HG02884 (cell line): ENCODE measurements around the gene HSF5.
"Not testable (repeated sequence)": the region's sequence is repeated elsewhere in the genome, so short reads cannot be mapped to it uniquely, and the experiment has no call there.

Source experiments
- ATAC-seq: cut with Tn5 transposase; IDR thresholded peaks from one replicate; pipeline ENCODE4 v1.9.1; 2021; ENCODE audit warnings: mild to moderate bottlenecking, moderate library complexity; ENCODE audit not compliant: unreplicated experiment

HSF5 gene

DNA sequence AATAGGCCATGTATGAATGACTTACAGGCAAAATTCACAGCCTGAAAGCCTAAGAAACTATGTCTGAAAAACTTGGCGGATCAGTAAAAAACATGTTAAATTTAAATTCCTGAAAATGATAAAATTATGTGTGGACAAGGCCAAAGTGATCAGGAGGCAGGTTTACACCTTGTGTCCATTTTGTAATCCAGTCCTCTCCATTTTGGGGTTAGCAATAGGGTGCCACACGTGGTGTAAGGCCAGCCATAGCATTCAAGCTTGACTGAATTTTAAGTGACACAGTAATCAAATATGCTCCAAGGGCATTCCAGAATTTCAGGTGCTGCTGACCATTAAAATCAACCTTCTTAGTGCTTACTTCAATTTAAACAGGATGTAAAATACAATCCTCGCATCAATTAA, 73.6 kb downstream of the HSF5 start:
- no peak for ATAC-seq

DNA sequence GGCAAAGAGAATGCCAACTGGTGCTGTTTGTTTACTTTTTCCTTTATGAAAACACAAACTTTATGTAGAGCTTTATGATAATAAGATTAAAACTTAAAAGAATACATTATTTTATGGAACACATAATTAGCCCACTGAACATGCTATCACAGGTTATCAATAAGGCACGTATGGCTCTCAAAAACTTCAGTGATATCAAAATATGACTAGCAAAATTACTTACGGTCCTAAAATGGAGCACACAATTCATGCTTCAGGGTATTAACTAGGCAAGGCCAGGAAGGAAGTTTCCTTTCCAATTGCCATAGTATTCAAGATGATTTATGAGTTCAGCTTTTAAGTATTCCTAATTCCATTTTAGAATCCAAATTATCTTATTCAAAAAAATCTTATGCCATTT, 74.5 kb downstream of the HSF5 start:
- no peak for ATAC-seq

- ATAC-seq: no peak
These were observed 75.1 kb downstream of the HSF5 start for GRCh38 chr17:58412961-58413586.

DNA sequence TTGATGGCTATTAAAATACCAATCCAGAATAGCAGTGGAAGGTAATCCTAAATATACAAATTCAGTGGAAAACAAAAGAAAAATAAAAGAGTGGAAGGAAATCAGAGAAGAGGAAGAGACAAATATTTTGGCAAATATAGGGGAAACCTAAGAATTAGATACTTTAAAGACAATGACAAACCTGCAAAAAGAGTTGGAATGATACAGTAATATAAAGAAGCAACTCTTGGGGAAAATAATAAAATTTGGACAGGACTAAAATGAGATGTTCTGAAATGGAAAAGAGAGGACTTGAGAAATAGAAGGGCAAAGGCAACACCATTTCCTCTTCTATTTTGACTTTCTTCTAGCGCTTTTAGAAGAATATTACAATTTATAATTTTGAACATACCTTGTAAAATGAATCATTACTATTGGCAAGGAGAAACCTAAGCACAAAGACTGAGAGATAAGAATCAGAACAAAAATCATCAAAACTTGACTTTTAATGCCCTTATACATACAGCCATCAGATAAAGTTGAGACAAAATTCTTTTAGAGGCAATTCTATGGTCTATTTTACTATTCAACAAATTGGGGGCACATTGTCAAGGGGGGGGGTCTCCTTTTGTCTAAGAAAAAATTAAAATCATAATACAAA, 76.0 kb downstream of the HSF5 start:
- ATAC-seq: no peak

DNA sequence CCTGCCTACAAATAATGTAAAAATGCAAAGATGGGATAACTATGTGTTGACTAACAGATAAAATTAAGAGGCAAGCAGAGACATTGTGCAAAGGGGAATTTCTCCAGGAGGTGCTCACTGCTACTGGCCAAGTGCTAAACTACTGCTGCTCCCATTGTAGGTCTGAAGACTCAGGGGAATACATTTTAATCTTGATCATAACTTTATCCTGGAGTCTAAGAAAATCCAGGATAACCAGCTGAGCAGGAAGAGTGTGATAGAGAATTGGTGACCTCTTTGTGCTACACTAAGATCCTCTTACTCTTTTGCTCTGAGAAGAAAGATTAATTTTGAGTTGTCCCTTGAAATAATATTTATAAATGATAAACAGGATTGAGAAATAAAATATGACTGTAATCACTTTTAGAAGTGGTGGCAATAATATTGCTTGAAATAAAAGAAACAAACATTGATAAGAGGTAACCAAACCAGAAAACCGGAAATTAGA, 76.8 kb downstream of the HSF5 start:
- no peak for ATAC-seq

DNA sequence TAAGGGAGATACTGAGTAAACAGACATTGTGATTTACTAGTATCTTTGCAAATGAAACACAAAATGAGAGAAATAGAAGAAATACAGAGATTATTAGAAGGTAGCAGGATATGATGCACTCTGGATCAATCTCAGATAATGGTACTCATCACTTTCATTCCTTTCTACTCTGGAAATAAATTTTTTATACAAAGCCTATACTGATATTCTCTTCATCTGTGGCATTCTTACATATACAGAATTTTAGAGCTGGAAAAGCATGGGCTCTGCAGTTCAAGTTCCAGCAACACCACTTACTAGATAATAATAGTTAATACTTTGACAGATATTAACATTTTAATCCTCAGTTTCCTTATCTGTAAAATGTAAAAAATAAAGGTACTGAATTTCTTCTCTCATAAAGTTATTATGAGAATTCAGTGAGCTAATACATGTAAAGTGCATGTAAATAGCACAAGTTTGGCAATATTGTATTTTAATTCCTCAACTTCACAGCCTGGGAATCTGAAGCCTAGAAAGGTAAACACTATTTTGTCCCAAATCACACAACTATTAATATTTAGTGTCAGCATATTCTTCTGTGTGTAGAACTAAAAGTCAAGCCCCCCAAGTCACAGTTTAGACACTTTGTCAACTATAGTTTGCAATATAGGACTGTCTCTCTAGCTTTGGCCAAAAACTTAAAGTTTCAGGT, 77.3 kb downstream of the HSF5 start:
- ATAC-seq: no peak

- ATAC-seq: no peak
These were observed 78.8 kb downstream of the HSF5 start for GRCh38 chr17:58409432-58409831.

DNA sequence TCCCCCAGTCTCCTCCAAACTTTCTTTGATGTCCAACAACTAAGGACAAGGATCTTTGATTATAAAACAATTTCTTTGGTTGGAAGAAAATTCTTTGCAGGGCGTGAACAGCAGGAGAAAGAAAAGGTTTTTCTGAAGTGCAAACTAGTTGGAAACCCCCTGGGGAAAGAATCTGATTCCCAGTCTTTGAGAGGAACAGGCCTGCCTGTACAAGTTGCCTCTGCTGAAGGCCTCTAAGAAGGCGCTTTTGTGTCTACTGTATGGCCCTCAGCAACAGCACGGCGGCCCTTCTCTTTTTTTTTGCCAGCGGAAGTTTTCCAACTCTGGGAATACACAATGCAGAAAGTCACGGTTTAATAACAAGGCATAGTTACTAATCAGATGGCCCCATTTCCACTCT, 84.9 kb downstream of the HSF5 start:
- ATAC-seq: no peak

- ATAC-seq: no peak
These were observed 85.5 kb downstream of the HSF5 start for GRCh38 chr17:58402679-58403078.

DNA sequence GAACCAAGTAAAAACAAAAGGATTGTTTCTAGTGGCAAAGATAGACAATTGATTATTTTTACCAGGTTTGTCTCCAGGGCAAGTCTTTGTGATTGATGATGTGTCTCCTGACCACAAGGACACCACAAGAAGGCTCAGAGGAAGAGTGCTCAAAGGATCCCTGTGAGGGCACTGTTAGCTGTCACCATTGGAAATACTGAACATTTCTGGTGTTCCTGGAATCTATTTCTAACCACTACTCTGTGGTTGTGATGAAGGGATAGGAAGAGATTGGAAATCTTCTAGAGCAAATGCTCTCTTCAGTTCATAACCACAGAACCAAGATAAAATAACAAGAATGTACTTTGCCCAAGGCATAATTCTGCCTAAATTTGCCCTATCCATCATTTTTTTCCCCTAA, 86.2 kb downstream of the HSF5 start:
- no peak for ATAC-seq

- no peak for ATAC-seq
These were observed 86.9 kb downstream of the HSF5 start for GRCh38 chr17:58401287-58401686.

DNA sequence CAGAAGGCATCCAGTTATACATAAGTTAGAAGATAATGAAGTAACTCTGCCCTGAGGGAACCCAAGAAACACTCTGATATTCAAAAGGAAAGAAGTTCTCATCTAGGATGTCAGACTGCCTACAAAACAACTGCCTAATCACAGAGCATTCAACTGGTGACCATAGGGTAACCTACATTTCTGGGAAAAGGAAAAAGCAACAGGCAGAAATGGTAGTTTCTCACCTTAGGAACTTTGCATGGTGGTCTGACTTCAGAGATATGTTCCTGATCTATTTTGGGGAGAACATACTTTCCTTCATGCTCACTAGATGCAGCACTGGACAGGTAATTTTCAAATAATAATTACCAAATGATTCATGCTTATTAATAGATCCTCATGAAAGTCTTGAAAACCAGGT, 87.4 kb downstream of the HSF5 start:
- no peak for ATAC-seq

GRCh38 chr17:58399974-58400373, 88.2 kb downstream of the HSF5 start:
- ATAC-seq: no peak

DNA sequence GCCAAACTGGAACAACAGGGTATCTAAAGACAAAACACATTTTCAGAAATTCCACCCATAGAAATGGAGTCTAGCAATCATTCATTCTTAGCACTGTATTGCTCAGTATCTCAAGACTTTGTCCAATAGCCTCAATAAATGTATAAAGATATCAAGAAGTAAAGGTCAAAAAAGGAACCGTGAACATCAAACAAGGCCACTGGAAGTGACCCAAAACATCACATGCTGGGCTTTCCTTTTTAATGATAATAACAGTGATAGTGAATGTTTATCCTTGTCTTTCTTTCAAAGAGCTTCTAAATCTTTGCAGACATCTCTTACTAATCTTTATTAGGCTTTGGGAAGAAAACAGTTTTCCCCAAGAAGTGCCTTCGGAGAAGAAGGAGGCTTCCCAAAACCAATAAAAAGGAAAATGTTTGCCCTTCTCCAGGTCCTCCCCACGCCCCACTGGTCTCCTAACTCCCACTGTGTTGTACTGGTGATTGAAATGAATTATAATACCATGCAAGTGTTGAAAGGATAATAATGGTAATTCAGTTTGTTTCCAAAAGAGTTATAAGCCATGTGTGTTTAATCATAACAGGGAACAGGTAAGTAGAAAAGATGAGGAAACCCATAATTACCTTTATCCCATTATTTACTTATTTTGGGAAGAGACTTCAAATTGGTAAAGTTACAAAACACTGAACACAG, 89.5 kb downstream of the HSF5 start:
- no peak for ATAC-seq

DNA sequence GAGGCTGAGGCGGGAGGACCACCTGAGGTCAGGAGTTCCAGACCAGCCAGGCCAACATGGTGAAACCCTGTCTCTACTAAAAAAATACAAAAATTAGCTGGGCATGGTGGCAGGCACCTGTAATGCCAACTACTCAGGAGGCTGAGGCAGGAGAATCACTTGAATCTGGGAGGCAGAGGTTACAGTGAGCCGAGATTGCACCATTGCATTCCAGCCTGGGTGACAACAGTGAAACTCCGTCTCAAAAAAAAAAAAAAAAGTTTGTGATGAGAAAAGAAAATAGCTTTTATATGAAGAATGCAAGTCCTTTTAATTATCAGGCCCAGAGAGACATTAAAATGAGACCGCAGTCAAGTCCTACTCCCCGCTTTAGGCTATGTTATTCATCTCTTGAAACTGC, 90.8 kb downstream of the HSF5 start:
- ATAC-seq: not testable (repeated sequence)

DNA sequence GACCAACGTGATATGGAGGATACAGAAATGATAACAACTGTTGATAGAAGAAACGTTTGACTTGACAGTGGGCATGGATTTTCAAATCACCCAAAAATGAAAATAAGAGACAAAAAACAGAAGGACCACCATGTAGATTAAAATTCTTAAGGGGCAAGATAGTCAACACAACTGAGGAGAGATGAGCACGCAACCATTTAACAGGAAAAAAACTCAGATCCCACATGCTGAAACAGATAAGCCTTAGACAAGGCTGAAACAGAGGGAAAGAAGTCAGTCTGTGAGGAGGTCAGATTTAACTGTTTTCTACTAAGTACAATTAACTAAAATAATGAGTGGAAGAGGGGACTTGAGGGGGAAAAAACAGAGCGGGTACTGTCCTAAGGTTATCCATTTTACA, 92.0 kb downstream of the HSF5 start:
- ATAC-seq: no peak

DNA sequence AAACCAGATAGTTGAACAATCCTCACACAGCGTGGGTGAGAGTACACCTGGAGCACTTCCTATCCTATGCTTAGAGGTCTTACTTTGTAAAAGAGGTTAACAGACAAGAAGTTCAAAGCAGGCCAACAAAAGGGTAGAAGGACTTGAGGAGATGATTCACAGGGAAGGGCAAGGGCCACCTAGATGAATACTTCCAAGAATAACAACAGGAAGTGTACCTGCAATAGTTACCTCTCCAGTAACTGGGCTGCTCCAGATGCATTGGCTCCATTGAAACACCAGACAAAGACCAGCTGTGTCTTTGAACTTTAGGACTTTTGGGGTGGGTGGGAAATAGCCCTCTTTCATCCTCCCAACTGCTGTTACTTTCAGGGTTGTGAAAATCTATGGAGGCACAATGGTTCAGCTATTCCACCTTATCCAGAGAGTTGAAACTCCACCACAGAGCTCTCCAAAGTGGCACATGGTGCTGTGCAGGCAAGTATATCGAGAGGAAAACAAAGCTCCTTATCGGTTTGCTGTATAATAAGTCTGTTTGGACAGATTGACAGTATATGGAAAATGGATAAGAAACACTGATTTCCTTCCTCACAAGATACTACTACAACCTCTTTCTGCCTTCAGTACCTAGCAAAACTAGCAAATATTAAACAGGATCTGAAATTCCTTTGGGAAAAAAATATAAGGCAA, 93.5 kb downstream of the HSF5 start:
- no peak for ATAC-seq

DNA sequence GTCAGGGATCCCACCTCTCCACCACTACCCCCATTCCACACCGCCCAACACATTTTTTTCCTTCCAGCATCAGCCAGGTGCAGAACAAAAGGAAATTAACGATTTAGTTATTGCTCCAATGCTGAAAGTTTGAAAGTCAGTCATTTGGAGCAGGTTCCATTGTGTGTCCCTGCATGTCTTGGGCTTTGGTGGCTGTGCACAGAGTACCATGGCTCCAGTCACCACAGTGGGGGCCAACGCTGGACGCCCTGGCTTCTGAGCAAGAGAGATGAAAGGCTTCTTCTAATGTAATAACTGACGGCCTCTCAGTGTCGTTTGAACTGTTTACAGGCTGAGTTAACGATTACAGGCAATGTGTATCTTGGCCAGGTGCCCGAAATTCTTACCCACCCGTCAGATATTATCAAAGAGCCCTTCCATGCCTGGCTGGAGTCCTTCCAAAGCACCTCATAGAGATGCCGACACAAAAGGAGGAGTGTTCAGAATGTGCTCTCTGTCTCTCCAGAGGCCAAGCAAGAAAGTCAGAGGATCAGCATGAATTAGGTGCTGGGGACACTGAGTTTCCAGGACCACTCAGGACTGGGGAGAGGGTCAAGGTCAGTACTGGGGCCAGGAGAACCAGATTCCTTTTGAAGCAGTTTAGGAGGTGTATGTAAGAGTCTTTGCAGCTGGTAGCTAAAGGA, 96.8 kb downstream of the HSF5 start:
- no peak for ATAC-seq

DNA sequence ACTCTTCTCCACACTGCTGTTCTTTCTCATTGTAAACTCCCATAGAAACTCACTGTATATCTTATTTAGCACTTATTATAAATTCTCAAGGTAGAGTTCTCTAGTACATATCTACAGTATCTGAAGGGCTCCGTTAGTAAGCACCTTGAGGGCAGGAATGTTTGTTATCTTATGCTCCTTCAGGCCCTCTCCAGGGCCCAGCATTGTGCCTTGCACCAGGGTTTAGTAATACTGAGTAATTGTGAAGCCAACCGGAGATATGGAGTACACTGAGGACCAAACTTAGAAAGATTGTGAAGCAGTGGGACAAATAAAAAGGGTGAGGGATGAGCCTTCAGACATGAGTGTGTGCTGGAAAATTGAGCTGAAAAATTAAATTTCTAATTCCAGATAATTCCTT, 97.3 kb downstream of the HSF5 start:
- no peak for ATAC-seq
